ENCODE data around the gene CTTNBP2.

The CTTNBP2 gene

DNA sequence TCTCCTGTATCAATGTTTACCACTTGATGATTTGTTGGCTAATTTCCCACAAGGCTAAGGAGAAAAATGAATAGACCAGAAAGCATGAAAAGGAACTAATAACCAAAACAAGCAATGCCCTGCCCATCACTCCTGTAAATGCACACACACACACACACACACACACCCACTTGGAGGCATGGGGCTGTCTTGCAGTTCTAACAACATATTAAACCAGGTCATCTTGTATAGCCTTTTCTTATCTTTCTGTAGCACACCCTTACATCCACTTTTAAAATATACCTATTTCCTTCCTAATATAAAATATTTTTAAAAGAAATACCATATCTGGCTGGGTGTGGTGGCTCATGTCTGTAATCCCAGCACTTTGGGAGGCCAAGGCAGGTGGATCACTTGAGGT, 105.3 kb downstream of the CTTNBP2 start:
- Histone ChIP-seq H3K27ac (ENCODE audit: low read depth, low read length) (no peak overlapping the region), H3K4me1 (ENCODE audit: control insufficient read depth, insufficient read depth, low read length) (no peaks in the 10 kb centered on the region), H3K4me3 (ENCODE audit: low read depth, low read length) (no peak overlapping the region), H3K9ac (ENCODE audit: low read length) (no peak overlapping the region), H3K36me3 (ENCODE audit: control insufficient read depth, insufficient read depth, low read length) (no peaks in the 10 kb centered on the region; the same call in 1 of the 2 replicates), H3K27me3 (ENCODE audit: control insufficient read depth, insufficient read depth, low read length) (no peaks in the 10 kb centered on the region), H3K9me3 (ENCODE audit: control insufficient read depth, insufficient read depth, low read depth, low read length) (no peaks in the 10 kb centered on the region)

- Histone ChIP-seq H3K27me3 (ENCODE audit: control insufficient read depth, insufficient read depth, low read length) (no peaks in the 10 kb centered on the region), H3K27ac (ENCODE audit: low read depth, low read length) (no peak overlapping the region), H3K9ac (ENCODE audit: low read length) (no peak overlapping the region), H3K9me3 (ENCODE audit: control insufficient read depth, insufficient read depth, low read depth, low read length) (no peaks in the 10 kb centered on the region), H3K4me1 (ENCODE audit: control insufficient read depth, insufficient read depth, low read length) (no peaks in the 10 kb centered on the region), H3K4me3 (ENCODE audit: low read depth, low read length) (no peak overlapping the region), H3K36me3 (ENCODE audit: control insufficient read depth, insufficient read depth, low read length) (no peaks in the 10 kb centered on the region; the same call in 1 of the 2 replicates)
Observed at GRCh38 chr7:117766913-117767312, 106.3 kb downstream of the CTTNBP2 start.

- Histone ChIP-seq H3K4me3 (ENCODE audit: low read depth, low read length) (no peak overlapping the region), H3K9me3 (ENCODE audit: control insufficient read depth, insufficient read depth, low read depth, low read length) (no peaks in the 10 kb centered on the region), H3K36me3 (ENCODE audit: control insufficient read depth, insufficient read depth, low read length) (peaks cover 4% of the 10 kb centered on the region; the same call in 1 of the 2 replicates), H3K27me3 (ENCODE audit: control insufficient read depth, insufficient read depth, low read length) (no peaks in the 10 kb centered on the region), H3K9ac (ENCODE audit: low read length) (no peak overlapping the region), H3K27ac (ENCODE audit: low read depth, low read length) (no peak overlapping the region), H3K4me1 (ENCODE audit: control insufficient read depth, insufficient read depth, low read length) (no peaks in the 10 kb centered on the region)
Observed at GRCh38 chr7:117764031-117764430, 109.2 kb downstream of the CTTNBP2 start.

GRCh38 chr7:117762055-117762454, 111.2 kb downstream of the CTTNBP2 start:
- Histone ChIP-seq H3K9ac (ENCODE audit: low read length) (no peak overlapping the region), H3K4me3 (ENCODE audit: low read depth, low read length) (no peak overlapping the region), H3K4me1 (ENCODE audit: control insufficient read depth, insufficient read depth, low read length) (no peaks in the 10 kb centered on the region), H3K9me3 (ENCODE audit: control insufficient read depth, insufficient read depth, low read depth, low read length) (no peaks in the 10 kb centered on the region), H3K36me3 (ENCODE audit: control insufficient read depth, insufficient read depth, low read length) (peaks cover 8% of the 10 kb centered on the region; the same call in 1 of the 2 replicates), H3K27ac (ENCODE audit: low read depth, low read length) (no peak overlapping the region), H3K27me3 (ENCODE audit: control insufficient read depth, insufficient read depth, low read length) (no peaks in the 10 kb centered on the region)

GRCh38 chr7:117759950-117760640, 113.1 kb downstream of the CTTNBP2 start:
- no peaks in the 10 kb centered on the region for H3K4me1 ChIP-seq (ENCODE audit: control insufficient read depth, insufficient read depth, low read length)
- no peak overlapping the region for H3K27ac ChIP-seq (ENCODE audit: low read depth, low read length)
- no peaks in the 10 kb centered on the region for H3K27me3 ChIP-seq (ENCODE audit: control insufficient read depth, insufficient read depth, low read length)
- H3K36me3 ChIP-seq (ENCODE audit: control insufficient read depth, insufficient read depth, low read length), result peaks cover 21% of the 10 kb centered on the region; the same call in 1 of the 2 replicates
- H3K9ac ChIP-seq (ENCODE audit: low read length), result no peak overlapping the region
- no peaks in the 10 kb centered on the region for H3K9me3 ChIP-seq (ENCODE audit: control insufficient read depth, insufficient read depth, low read depth, low read length)
- H3K4me3 ChIP-seq (ENCODE audit: low read depth, low read length), result no peak overlapping the region

DNA sequence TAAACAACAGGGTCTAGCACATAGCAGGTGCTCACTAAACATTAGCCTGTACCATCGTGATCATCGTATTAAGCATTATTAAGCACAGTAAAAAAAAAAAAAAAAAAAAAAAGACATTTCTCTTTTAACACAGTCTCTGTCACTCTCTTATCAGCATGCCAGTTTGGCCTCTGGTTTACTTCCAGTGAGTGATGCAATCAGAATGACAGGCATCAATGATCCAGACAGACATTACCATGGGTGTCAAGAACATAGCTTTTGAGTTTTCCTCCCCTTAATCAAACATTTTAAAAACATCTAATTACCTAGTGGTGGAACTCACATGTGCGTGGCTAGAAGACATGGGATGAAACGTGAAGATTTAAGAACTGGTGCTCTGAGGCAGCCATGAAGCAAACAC, 115.8 kb downstream of the CTTNBP2 start:
- Histone ChIP-seq H3K9ac (ENCODE audit: low read length) (no peak overlapping the region), H3K27me3 (ENCODE audit: control insufficient read depth, insufficient read depth, low read length) (no peaks in the 10 kb centered on the region), H3K36me3 (ENCODE audit: control insufficient read depth, insufficient read depth, low read length) (peaks cover 21% of the 10 kb centered on the region; the same call in 1 of the 2 replicates), H3K4me3 (ENCODE audit: low read depth, low read length) (no peak overlapping the region), H3K4me1 (ENCODE audit: control insufficient read depth, insufficient read depth, low read length) (no peaks in the 10 kb centered on the region), H3K9me3 (ENCODE audit: control insufficient read depth, insufficient read depth, low read depth, low read length) (no peaks in the 10 kb centered on the region), H3K27ac (ENCODE audit: low read depth, low read length) (no peak overlapping the region)

DNA sequence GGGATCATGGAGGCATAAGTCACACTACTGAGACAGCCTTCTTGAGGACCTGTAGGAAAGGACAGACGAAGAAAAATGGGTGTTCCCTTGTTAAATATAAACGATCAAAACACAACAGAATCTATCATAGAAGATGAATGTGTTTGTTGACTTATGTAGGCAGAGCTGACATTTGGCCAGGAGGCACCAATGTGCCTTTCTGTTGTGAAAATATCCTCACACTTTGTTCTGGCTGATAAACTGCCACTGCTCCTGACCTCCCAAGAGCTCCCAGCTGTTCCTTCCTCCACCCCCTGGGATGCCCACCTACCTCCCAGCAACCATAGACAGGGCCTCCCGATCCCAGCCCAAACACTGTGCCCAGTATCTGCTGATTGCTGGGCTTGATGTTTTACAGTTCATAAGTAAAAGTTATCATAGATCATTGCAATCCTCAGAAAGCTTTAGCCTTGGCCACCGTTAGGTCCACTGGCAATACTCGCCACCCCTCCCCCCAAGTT, 116.6 kb downstream of the CTTNBP2 start:
- Histone ChIP-seq H3K4me1 (ENCODE audit: control insufficient read depth, insufficient read depth, low read length) (no peaks in the 10 kb centered on the region), H3K36me3 (ENCODE audit: control insufficient read depth, insufficient read depth, low read length) (peaks cover 21% of the 10 kb centered on the region; the same call in 1 of the 2 replicates), H3K4me3 (ENCODE audit: low read depth, low read length) (no peak overlapping the region), H3K9me3 (ENCODE audit: control insufficient read depth, insufficient read depth, low read depth, low read length) (no peaks in the 10 kb centered on the region), H3K27me3 (ENCODE audit: control insufficient read depth, insufficient read depth, low read length) (no peaks in the 10 kb centered on the region), H3K27ac (ENCODE audit: low read depth, low read length) (no peak overlapping the region), H3K9ac (ENCODE audit: low read length) (no peak overlapping the region)

DNA sequence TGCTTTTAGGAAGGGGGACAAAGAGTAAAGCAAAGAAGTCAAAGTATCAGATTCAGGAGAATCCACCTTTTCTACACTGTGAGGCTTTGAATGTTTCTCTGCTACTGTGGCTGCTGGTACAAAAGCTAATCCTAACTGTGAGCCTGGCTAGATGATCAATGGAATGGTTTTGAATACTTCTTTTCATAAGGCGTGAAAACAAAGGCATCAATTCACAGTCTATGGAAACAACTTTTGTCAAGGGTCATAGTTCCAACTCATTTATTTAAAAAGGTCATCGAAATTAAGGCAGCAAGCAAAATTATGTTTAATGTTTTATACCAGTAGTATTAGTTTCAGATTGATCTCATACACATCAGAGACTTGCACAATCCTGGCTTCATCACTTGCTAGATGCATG, 118.1 kb downstream of the CTTNBP2 start:
- no peak overlapping the region for H3K4me3 ChIP-seq (ENCODE audit: low read depth, low read length)
- no peaks in the 10 kb centered on the region for H3K27me3 ChIP-seq (ENCODE audit: control insufficient read depth, insufficient read depth, low read length)
- peaks cover 17% of the 10 kb centered on the region; the same call in 1 of the 2 replicates for H3K36me3 ChIP-seq (ENCODE audit: control insufficient read depth, insufficient read depth, low read length)
- no peaks in the 10 kb centered on the region for H3K9me3 ChIP-seq (ENCODE audit: control insufficient read depth, insufficient read depth, low read depth, low read length)
- H3K27ac ChIP-seq (ENCODE audit: low read depth, low read length), result no peak overlapping the region
- H3K4me1 ChIP-seq (ENCODE audit: control insufficient read depth, insufficient read depth, low read length), result no peaks in the 10 kb centered on the region
- no peak overlapping the region for H3K9ac ChIP-seq (ENCODE audit: low read length)

DNA sequence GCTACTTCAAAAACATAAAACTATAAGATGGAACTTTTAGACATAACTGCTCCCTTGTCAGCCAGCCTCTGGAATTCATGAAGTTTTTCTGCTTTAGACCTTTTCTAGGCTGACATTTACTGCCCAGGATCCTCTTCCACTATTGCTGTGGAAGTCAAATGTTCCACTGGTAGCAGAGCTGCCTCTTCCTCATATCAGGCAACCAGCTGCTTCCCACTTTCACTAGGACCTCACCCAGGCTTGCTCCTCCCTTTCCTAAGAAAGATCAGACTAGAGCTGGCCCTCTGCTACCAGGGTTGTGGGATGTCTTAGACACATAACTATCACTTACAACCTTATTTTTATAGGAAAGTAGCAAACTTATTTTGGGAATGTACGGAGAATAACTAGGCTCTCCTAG, 121.5 kb downstream of the CTTNBP2 start:
- Histone ChIP-seq H3K9me3 (ENCODE audit: control insufficient read depth, insufficient read depth, low read depth, low read length) (no peaks in the 10 kb centered on the region), H3K36me3 (ENCODE audit: control insufficient read depth, insufficient read depth, low read length) (peaks cover 12% of the 10 kb centered on the region; the same call in 1 of the 2 replicates), H3K27ac (ENCODE audit: low read depth, low read length) (no peak overlapping the region), H3K4me3 (ENCODE audit: low read depth, low read length) (no peak overlapping the region), H3K27me3 (ENCODE audit: control insufficient read depth, insufficient read depth, low read length) (no peaks in the 10 kb centered on the region), H3K9ac (ENCODE audit: low read length) (no peak overlapping the region), H3K4me1 (ENCODE audit: control insufficient read depth, insufficient read depth, low read length) (no peaks in the 10 kb centered on the region)

DNA sequence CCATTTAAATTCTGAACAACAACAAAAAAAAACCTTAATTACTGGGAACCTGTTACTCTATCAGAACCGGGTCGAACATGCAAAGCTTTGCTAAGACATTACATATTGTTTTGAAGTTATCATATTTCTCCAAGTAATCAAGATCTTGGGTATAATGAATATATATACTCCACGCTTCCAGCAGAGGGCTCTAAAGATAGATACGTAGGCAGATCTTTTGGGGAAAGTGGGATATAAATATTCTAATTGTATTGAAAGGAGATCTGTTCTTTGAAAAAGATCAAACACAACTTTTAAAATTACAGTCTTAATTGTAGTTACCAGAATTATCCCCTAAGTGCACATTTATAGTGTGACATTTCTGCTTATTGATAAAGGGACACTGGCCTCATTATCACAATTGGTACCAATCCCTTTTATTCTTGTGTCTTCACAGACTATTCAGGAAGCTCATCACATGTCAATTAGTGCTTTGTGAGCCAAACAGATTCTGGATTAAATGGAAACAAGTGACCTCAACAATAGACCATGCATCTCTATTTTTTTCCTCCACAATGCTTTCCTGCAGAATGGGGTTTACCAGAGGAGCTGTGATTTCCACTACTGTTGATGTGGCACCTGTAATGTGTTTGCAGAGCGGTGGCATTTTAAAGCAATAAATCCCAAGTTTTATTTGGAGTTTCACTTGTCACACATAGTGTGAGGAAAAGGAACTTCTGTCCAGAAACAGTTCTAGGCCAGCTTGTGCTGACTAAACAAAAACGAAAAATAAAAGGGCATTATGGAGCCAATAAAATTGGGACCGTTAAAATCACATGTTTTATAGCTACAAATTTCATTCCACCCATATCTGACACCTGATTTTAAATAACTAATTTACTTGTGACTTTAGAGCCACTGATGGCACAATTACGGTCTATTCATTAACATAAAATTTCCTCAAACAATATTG, 122.4 kb downstream of the CTTNBP2 start:
- no peak overlapping the region for H3K4me3 ChIP-seq (ENCODE audit: low read depth, low read length)
- H3K27ac ChIP-seq (ENCODE audit: low read depth, low read length), result no peak overlapping the region
- H3K36me3 ChIP-seq (ENCODE audit: control insufficient read depth, insufficient read depth, low read length), result peaks cover 3% of the 10 kb centered on the region; the same call in 1 of the 2 replicates
- H3K27me3 ChIP-seq (ENCODE audit: control insufficient read depth, insufficient read depth, low read length), result no peaks in the 10 kb centered on the region
- no peaks in the 10 kb centered on the region for H3K9me3 ChIP-seq (ENCODE audit: control insufficient read depth, insufficient read depth, low read depth, low read length)
- H3K9ac ChIP-seq (ENCODE audit: low read length), result no peak overlapping the region
- H3K4me1 ChIP-seq (ENCODE audit: control insufficient read depth, insufficient read depth, low read length), result no peaks in the 10 kb centered on the region

DNA sequence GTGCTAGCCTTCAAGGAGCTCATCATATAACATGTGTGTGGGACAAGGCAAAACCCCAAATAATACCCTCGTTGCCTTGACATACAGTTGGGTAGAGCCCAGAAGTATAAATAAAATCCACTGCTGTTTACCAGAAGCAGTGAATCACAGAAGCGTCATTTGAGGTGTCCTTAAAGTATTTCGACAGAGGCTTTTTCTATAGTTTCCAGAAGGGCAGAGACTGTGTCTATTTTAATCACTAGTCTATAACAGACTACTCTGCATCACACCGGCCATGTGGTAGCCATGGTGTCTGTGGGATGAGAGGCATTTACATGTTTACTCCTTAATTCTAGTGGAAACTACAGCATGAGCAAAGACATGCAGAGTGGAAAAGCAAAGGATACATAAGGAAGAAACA, 131.3 kb downstream of the CTTNBP2 start:
- Histone ChIP-seq H3K36me3 (ENCODE audit: control insufficient read depth, insufficient read depth, low read length) (peaks cover 10% of the 10 kb centered on the region; the same call in 1 of the 2 replicates), H3K9me3 (ENCODE audit: control insufficient read depth, insufficient read depth, low read depth, low read length) (no peaks in the 10 kb centered on the region), H3K9ac (ENCODE audit: low read length) (no peak overlapping the region), H3K4me1 (ENCODE audit: control insufficient read depth, insufficient read depth, low read length) (no peaks in the 10 kb centered on the region), H3K27ac (ENCODE audit: low read depth, low read length) (no peak overlapping the region), H3K27me3 (ENCODE audit: control insufficient read depth, insufficient read depth, low read length) (no peaks in the 10 kb centered on the region), H3K4me3 (ENCODE audit: low read depth, low read length) (no peak overlapping the region)
